KMS-11 (cell line): ENCODE measurements around the gene NR1H2.

Experiments used
- H2AFZ ChIP-seq: fragments of 200-600 bp; sonication (generic); 2 replicates; pipeline ENCODE4 v1.6.1; 2016; ENCODE audit warnings: antibody characterized with exemption, mixed run types, low read depth
- H3K27ac ChIP-seq: fragments of 200-600 bp; sonication (generic); 2 replicates; pipeline ENCODE4 v1.6.1; 2016; ENCODE audit warnings: mild to moderate bottlenecking, mixed run types
- H3K27me3 ChIP-seq: fragments of 200-600 bp; sonication (generic); 2 replicates; pipeline ENCODE4 v1.6.1; 2017; ENCODE audit warnings: mild to moderate bottlenecking, low read depth, mixed run types, moderate library complexity; ENCODE audit not compliant: insufficient read depth
- H3K36me3 ChIP-seq: fragments of 200-600 bp; sonication (generic); 2 replicates; pipeline ENCODE4 v1.6.1; 2017; ENCODE audit warnings: mild to moderate bottlenecking, mixed run types; ENCODE audit not compliant: insufficient read depth
- H3K4me1 ChIP-seq: fragments of 200-600 bp; sonication (generic); 2 replicates; pipeline ENCODE4 v1.6.1; 2016; ENCODE audit warnings: mild to moderate bottlenecking, low read depth, mixed run types; ENCODE audit not compliant: poor library complexity, severe bottlenecking
- H3K4me2 ChIP-seq: fragments of 200-600 bp; sonication (generic); 2 replicates; pipeline ENCODE4 v1.7.0; 2016; ENCODE audit warnings: mild to moderate bottlenecking, mixed run types
- H3K4me3 ChIP-seq: fragments of 200-600 bp; sonication (generic); IDR thresholded peaks from 2 replicates; pipeline ENCODE4 v1.6.1; 2017; ENCODE audit warnings: low read depth, low read length, mixed read lengths; ENCODE audit not compliant: insufficient read depth
- H3K79me2 ChIP-seq: fragments of 200-600 bp; sonication (generic); 2 replicates; pipeline ENCODE4 v1.6.1; 2016; ENCODE audit warnings: low read depth, mixed run types; ENCODE audit not compliant: insufficient read depth
- H3K9ac ChIP-seq: fragments of 200-600 bp; sonication (generic); 2 replicates; pipeline ENCODE4 v1.6.1; 2016; ENCODE audit warnings: mild to moderate bottlenecking, mixed run types
- H4K20me1 ChIP-seq: fragments of 200-600 bp; sonication (generic); 2 replicates; pipeline ENCODE4 v1.6.1; 2016; ENCODE audit warnings: mild to moderate bottlenecking, mixed run types; ENCODE audit not compliant: insufficient read depth
- TF ChIP-seq, protein P1 (sequence below): fragments of 200-600 bp; sonication (generic); conservative IDR thresholded peaks from 2 replicates; pipeline ENCODE4 v1.6.1; 2017; ENCODE audit warnings: low read depth, mild to moderate bottlenecking, antibody characterized with exemption, low read length, moderate library complexity, mixed read lengths

NR1H2 gene

GRCh38 chr19:50378169-50378862 lies 2.1 kb downstream of the NR1H2 start:
- Histone ChIP-seq H3K4me2 (no peak overlapping the region), H3K27me3 (peaks cover 8% of the 10 kb centered on the region), H3K9ac (no peak overlapping the region), H2AFZ (no peak overlapping the region), H4K20me1 (no peaks in the 10 kb centered on the region), H3K27ac (no peak overlapping the region), H3K4me3 (no peak overlapping the region), H3K79me2 (no peaks in the 10 kb centered on the region), H3K36me3 (peaks cover 3% of the 10 kb centered on the region; the same call in 1 of the 2 replicates), H3K4me1 (peaks cover 17% of the 10 kb centered on the region)
- TF ChIP-seq, protein P1, sequence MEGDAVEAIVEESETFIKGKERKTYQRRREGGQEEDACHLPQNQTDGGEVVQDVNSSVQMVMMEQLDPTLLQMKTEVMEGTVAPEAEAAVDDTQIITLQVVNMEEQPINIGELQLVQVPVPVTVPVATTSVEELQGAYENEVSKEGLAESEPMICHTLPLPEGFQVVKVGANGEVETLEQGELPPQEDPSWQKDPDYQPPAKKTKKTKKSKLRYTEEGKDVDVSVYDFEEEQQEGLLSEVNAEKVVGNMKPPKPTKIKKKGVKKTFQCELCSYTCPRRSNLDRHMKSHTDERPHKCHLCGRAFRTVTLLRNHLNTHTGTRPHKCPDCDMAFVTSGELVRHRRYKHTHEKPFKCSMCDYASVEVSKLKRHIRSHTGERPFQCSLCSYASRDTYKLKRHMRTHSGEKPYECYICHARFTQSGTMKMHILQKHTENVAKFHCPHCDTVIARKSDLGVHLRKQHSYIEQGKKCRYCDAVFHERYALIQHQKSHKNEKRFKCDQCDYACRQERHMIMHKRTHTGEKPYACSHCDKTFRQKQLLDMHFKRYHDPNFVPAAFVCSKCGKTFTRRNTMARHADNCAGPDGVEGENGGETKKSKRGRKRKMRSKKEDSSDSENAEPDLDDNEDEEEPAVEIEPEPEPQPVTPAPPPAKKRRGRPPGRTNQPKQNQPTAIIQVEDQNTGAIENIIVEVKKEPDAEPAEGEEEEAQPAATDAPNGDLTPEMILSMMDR: no peak

GRCh38 chr19:50378863-50379236 lies 2.6 kb downstream of the NR1H2 start:
- H3K27ac ChIP-seq: no peak overlapping the region
- H3K4me3 ChIP-seq: no peak overlapping the region
- peaks cover 3% of the 10 kb centered on the region; the same call in 1 of the 2 replicates for H3K36me3 ChIP-seq
- no peaks in the 10 kb centered on the region for H4K20me1 ChIP-seq
- TF ChIP-seq, protein P1: no peak
- no peak overlapping the region for H3K4me2 ChIP-seq
- peaks cover 8% of the 10 kb centered on the region for H3K27me3 ChIP-seq
- H3K4me1 ChIP-seq: peaks cover 20% of the 10 kb centered on the region
- H3K79me2 ChIP-seq: no peaks in the 10 kb centered on the region
- no peak overlapping the region for H2AFZ ChIP-seq
- no peak overlapping the region for H3K9ac ChIP-seq

DNA sequence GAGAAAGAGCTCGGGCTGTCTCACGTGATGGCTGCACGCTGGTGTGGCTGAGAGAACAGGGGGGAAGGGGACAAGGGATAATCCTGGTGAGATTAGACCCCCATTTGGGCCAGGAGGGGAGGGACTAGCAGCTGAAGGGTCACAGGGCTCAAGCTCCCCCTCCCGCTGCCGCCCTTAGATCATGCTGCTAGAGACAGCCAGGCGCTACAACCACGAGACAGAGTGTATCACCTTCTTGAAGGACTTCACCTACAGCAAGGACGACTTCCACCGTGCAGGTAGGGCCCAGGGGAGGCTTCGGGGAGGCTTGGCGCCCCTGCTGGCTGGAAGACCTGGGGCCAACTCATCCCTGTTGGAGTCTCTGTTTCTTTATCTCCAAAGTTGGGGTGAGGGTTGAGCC lies 3.3 kb downstream of the NR1H2 start:
- Histone ChIP-seq H3K36me3 (peaks cover 3% of the 10 kb centered on the region; the same call in 1 of the 2 replicates), H2AFZ (no peak overlapping the region), H3K27ac (no peak overlapping the region), H3K79me2 (peaks cover 3% of the 10 kb centered on the region), H3K9ac (no peak overlapping the region), H3K4me1 (peaks cover 20% of the 10 kb centered on the region), H4K20me1 (no peaks in the 10 kb centered on the region), H3K4me2 (no peak overlapping the region), H3K4me3 (no peak overlapping the region), H3K27me3 (peaks cover under 1% of the 10 kb centered on the region; the same call in 1 of the 2 replicates)
- TF ChIP-seq, protein P1: no peak

DNA sequence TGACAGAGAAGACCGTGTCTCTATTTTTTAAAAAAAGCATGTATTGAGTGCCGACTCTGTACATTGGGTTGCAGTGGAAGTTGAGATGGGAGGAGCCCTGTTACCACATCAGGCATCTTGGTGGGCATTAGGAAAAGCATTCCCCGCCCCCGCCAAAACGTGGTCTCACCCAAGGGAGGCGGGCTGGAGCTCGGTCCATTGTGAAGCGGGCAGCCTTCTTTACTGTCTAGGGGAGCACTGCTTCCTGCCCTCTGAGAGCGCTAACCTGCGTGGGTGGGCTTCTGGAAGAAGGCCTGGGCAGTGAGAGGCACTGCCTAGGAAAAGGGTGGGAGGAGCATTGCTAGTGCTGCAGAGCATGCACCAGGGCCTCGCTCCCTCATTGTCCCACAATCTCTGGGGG lies 3.9 kb downstream of the NR1H2 start:
- Histone ChIP-seq H3K4me1 (peaks cover 20% of the 10 kb centered on the region), H4K20me1 (no peaks in the 10 kb centered on the region), H3K27me3 (no peaks in the 10 kb centered on the region), H3K79me2 (peaks cover 9% of the 10 kb centered on the region), H3K4me2 (no peak overlapping the region), H3K4me3 (no peak overlapping the region), H3K9ac (no peak overlapping the region), H3K36me3 (peaks cover 3% of the 10 kb centered on the region; the same call in 1 of the 2 replicates), H3K27ac (no peak overlapping the region), H2AFZ (no peak overlapping the region)
- TF ChIP-seq, protein P1: no peak
